HepG2 (cell line): ENCODE results near the gene FMNL1. TPM values are rescaled to one million over a fixed set of nuclear protein-coding genes. Genes with fewer than 3 reads are reported as not detected.

ENCODE experiments used
- CENPT ChIP-seq: sonication (generic); formaldehyde crosslinking; IDR thresholded peaks from 2 replicates; pipeline ENCODE4 v1.8.0; 2022; ENCODE audit warnings: low read depth, mild to moderate bottlenecking, moderate library complexity, missing genetic modification reagents
- DDIT3 ChIP-seq: sonication (generic); formaldehyde crosslinking; IDR thresholded peaks from 2 replicates; pipeline ENCODE4 v1.4.0; 2020; ENCODE audit warnings: mild to moderate bottlenecking, missing genetic modification reagents
- FOSL1 ChIP-seq: sonication (generic); formaldehyde crosslinking; IDR thresholded peaks from 2 replicates; pipeline ENCODE4 v1.9.0; 2021; ENCODE audit warnings: missing genetic modification reagents, borderline replicate concordance
- GMEB2 ChIP-seq: IDR thresholded peaks from 2 replicates; pipeline ENCODE4 v1.6.1; 2016; ENCODE audit warnings: missing biosample characterization, missing genetic modification reagents, low read depth
- HNF4A ChIP-seq: sonication (generic); formaldehyde crosslinking; IDR thresholded peaks from 2 replicates; pipeline ENCODE4 v1.4.0; 2020; ENCODE audit warnings: missing genetic modification reagents
- HOXA9 ChIP-seq: sonication (generic); formaldehyde crosslinking; IDR thresholded peaks from 2 replicates; pipeline ENCODE4 v1.8.1; 2022; ENCODE audit warnings: missing genetic modification reagents, mild to moderate bottlenecking, moderate library complexity, borderline replicate concordance
- KDM5B ChIP-seq: sonication (generic); formaldehyde crosslinking; IDR thresholded peaks from 2 replicates; pipeline ENCODE4 v1.4.0; 2020; ENCODE audit warnings: missing genetic modification reagents, mild to moderate bottlenecking, borderline replicate concordance
- MLX ChIP-seq: IDR thresholded peaks from 2 replicates; pipeline ENCODE4 v1.6.1; 2016
- NR1H2 ChIP-seq: sonication (generic); formaldehyde crosslinking; IDR thresholded peaks from 2 replicates; pipeline ENCODE4 v1.8.1; 2022; ENCODE audit warnings: low read depth, missing genetic modification reagents, borderline replicate concordance
- PAWR ChIP-seq: sonication (generic); formaldehyde crosslinking; IDR thresholded peaks from 2 replicates; pipeline ENCODE4 v1.4.0; 2020; ENCODE audit warnings: missing genetic modification reagents, mild to moderate bottlenecking, borderline replicate concordance
- SATB2 ChIP-seq: sonication (generic); formaldehyde crosslinking; IDR thresholded peaks from 2 replicates; pipeline ENCODE4 v1.5.0; 2020; ENCODE audit warnings: missing genetic modification reagents
- SMAD3 ChIP-seq: sonication (generic); formaldehyde crosslinking; IDR thresholded peaks from 2 replicates; pipeline ENCODE4 v1.4.0; 2020; ENCODE audit warnings: missing genetic modification reagents
- SOX13 ChIP-seq, 3 experiments: fragments of 450-650 bp in 1 of 3; sonication (generic) in 1 of 3; formaldehyde crosslinking in 1 of 3; IDR thresholded peaks in 2 of 3; conservative IDR thresholded peaks in 1 of 3; 2 replicates each; pipeline versions ENCODE4 v1.5.0 to v1.6.1; 2016 to 2020; ENCODE audit warnings: antibody characterized with exemption in 1 of 3, mild to moderate bottlenecking in 1 of 3, missing compliant biosample characterization in 1 of 3, missing genetic modification reagents in 1 of 3, moderate library complexity in 1 of 3
- THRA ChIP-seq: sonication (generic); formaldehyde crosslinking; IDR thresholded peaks from 2 replicates; pipeline ENCODE4 v1.4.0; 2020; ENCODE audit warnings: missing genetic modification reagents, borderline replicate concordance
- ZBTB38 ChIP-seq: sonication (generic); formaldehyde crosslinking; IDR thresholded peaks from 2 replicates; pipeline ENCODE4 v1.5.1; 2020; ENCODE audit warnings: mild to moderate bottlenecking, missing genetic modification reagents
- ZNF142 ChIP-seq: sonication (generic); formaldehyde crosslinking; IDR thresholded peaks from 2 replicates; pipeline ENCODE4 v1.4.0; 2020; ENCODE audit warnings: missing genetic modification reagents
- ZNF577 ChIP-seq: sonication (generic); formaldehyde crosslinking; IDR thresholded peaks from 2 replicates; pipeline ENCODE4 v1.4.0; 2020; ENCODE audit warnings: mild to moderate bottlenecking, low read depth, missing genetic modification reagents, borderline replicate concordance
- ZNF746 ChIP-seq: sonication (generic); formaldehyde crosslinking; IDR thresholded peaks from 2 replicates; pipeline ENCODE4 v1.8.0; 2022; ENCODE audit warnings: mild to moderate bottlenecking, missing genetic modification reagents
- ZNF850 ChIP-seq: sonication (generic); formaldehyde crosslinking; conservative IDR thresholded peaks from 2 replicates; pipeline ENCODE4 v1.9.0; 2021; ENCODE audit warnings: mild to moderate bottlenecking, missing genetic modification reagents
- ZZZ3 ChIP-seq: sonication (generic); formaldehyde crosslinking; IDR thresholded peaks from 2 replicates; pipeline ENCODE4 v1.4.0; 2020; ENCODE audit warnings: missing genetic modification reagents, mild to moderate bottlenecking, borderline replicate concordance
- polyA plus RNA-seq, 8 experiments: library from polyadenylated mRNA; depleted of rRNA in 3 of 8; stranded (reverse) in 7 of 8; unstranded in 1 of 8; fragments of >200 nt; fragmentation: Illumina TruSeq in 4 of 8; extraction: Trizol in 4 of 8; gene quantifications; 2 replicates each; pipeline versions ENCODE4 v1.2.1 to v1.2.3, GENCODE V29; 2011 to 2016; ENCODE audit warnings: low read depth in 4 of 8, missing spikeins in 1 of 8, mixed read lengths in 1 of 8; ENCODE audit not compliant: insufficient read depth in 1 of 8
- total RNA-seq, 5 experiments: library from RNA; depleted of rRNA; stranded (reverse); fragments of >200 nt; fragmentation: Illumina TruSeq; extraction: Trizol; gene quantifications; 2 replicates each; pipeline ENCODE4 v1.2.3, GENCODE V29; 2016; ENCODE audit warnings: low read depth in 1 of 5

The FMNL1 gene
- total and polyA plus RNA-seq, 2 of the 13 experiments (the other 11 are each of a cell fraction or from before 2014, with no cell fraction given) = 0.53 to 0.70 TPM

GRCh38 chr17:45200701-45201100 is 21.0 kb upstream of the FMNL1 start (continued):
- no peak for TF ChIP-seq GMEB2 (CRISPR knock-in tag)
- no peak for TF ChIP-seq ZBTB38 (CRISPR knock-in tag)
- TF ChIP-seq CENPT (CRISPR knock-in tag) = no peak
- TF ChIP-seq HNF4A = peak; percentile 27; the same call in 1 of the 2 replicates
- TF ChIP-seq ZNF142 (CRISPR knock-in tag) = no peak
- no peak for TF ChIP-seq HOXA9 (CRISPR knock-in tag)
- no peak for TF ChIP-seq PAWR (CRISPR knock-in tag)
- TF ChIP-seq SATB2 (CRISPR knock-in tag) = no peak
- no peak for TF ChIP-seq DDIT3 (CRISPR knock-in tag)
- TF ChIP-seq NR1H2 (CRISPR knock-in tag) = no peak
- TF ChIP-seq FOSL1 (CRISPR knock-in tag) = no peak
- TF ChIP-seq ZZZ3 = no peak
- no peak for TF ChIP-seq MLX (CRISPR knock-in tag)
- peak; percentile 90; the same call in 1 of the 2 replicates for TF ChIP-seq THRA (CRISPR knock-in tag)
- TF ChIP-seq SOX13 (IDR thresholded peaks at IDR 0.05) = no peak
- TF ChIP-seq SOX13 (CRISPR knock-in tag; conservative IDR thresholded peaks at IDR 0.05 in 1 of 2, IDR thresholded peaks at IDR 0.05 in 1 of 2) = peak in 1 of 2 experiments; percentile 56; a peak in 2 of 4 replicates
- TF ChIP-seq ZNF850 (CRISPR knock-in tag) = no peak
- no peak for TF ChIP-seq SMAD3 (CRISPR knock-in tag)
- no peak for TF ChIP-seq ZNF746 (CRISPR knock-in tag)
- TF ChIP-seq KDM5B (CRISPR knock-in tag) = no peak
- TF ChIP-seq ZNF577 (CRISPR knock-in tag) = no peak
